Chondrocyte (in vitro differentiated cells): Measurements from ENCODE around the gene PIK3R3. TPM values are rescaled to one million over a fixed set of nuclear protein-coding genes. Genes with fewer than 3 reads are reported as not detected.

Experiments used
- DNase-seq: peaks from one replicate; pipeline ENCODE4 v3.0.0; 2021; ENCODE audit warnings: mixed read lengths, low spot score
- H3K27ac Mint-ChIP-seq: one replicate; pipeline ENCODE4 v1.8.0; 2021; ENCODE audit warnings: mild to moderate bottlenecking, moderate library complexity, mixed read lengths; ENCODE audit not compliant: unreplicated experiment
- H3K27me3 Mint-ChIP-seq: 2 replicates; pipeline ENCODE4 v1.8.0; 2021; ENCODE audit warnings: low read depth, mixed read lengths
- H3K36me3 Mint-ChIP-seq: 2 replicates; pipeline ENCODE4 v1.8.0; 2021; ENCODE audit warnings: low read depth, mixed read lengths
- H3K4me1 Mint-ChIP-seq: 2 replicates; pipeline ENCODE4 v1.8.0; 2021; ENCODE audit warnings: low read depth, mild to moderate bottlenecking, mixed read lengths
- H3K4me3 Mint-ChIP-seq: one replicate; pipeline ENCODE4 v1.8.0; 2021; ENCODE audit warnings: mild to moderate bottlenecking, moderate library complexity, mixed read lengths; ENCODE audit not compliant: unreplicated experiment
- H3K9me3 Mint-ChIP-seq: 2 replicates; pipeline ENCODE4 v1.8.0; 2021; ENCODE audit warnings: low read depth, mixed read lengths
- CTCF ChIP-seq: fragments of 200-600 bp; sonication (generic); IDR thresholded peaks from 2 replicates; pipeline ENCODE4 v1.5.0; 2021; ENCODE audit warnings: antibody characterized with exemption, mild to moderate bottlenecking, moderate library complexity
- total RNA-seq: library from RNA; stranded (reverse); gene quantifications from 3 replicates; pipeline ENCODE4 v1.2.1, GENCODE V29; 2021

PIK3R3 gene
- total RNA-seq, 1 donor from 2014 or later: 23.4 TPM

- H3K9me3 Mint-ChIP-seq: no peaks in the 10 kb centered on the region
- no peak for TF ChIP-seq CTCF
- peak overlapping the region; percentile 100 for H3K27ac Mint-ChIP-seq
- H3K27me3 Mint-ChIP-seq: no peaks in the 10 kb centered on the region
- H3K4me1 Mint-ChIP-seq: peaks cover 62% of the 10 kb centered on the region
- no peak for DNase-seq
- no peaks in the 10 kb centered on the region for H3K36me3 Mint-ChIP-seq
- peak overlapping the region; percentile 96 for H3K4me3 Mint-ChIP-seq
Observed at GRCh38 chr1:46131093-46131492, 1.3 kb downstream of the PIK3R3 start.

GRCh38 chr1:46130606-46131005, 1.8 kb downstream of the PIK3R3 start:
- Mint-ChIP-seq H3K9me3 (no peaks in the 10 kb centered on the region), H3K4me1 (peaks cover 57% of the 10 kb centered on the region), H3K4me3 (peak overlapping the region; percentile 96), H3K36me3 (no peaks in the 10 kb centered on the region), H3K27me3 (no peaks in the 10 kb centered on the region), H3K27ac (peak overlapping the region; percentile 100)
- TF ChIP-seq CTCF: no peak
- DNase-seq: no peak

- Mint-ChIP-seq H3K4me3 (peak overlapping the region; percentile 96), H3K36me3 (no peaks in the 10 kb centered on the region), H3K4me1 (peaks cover 56% of the 10 kb centered on the region), H3K27ac (peak overlapping the region; percentile 100), H3K27me3 (no peaks in the 10 kb centered on the region), H3K9me3 (no peaks in the 10 kb centered on the region)
- DNase-seq: no peak
- peak; percentile 63 for TF ChIP-seq CTCF
Observed at GRCh38 chr1:46130121-46130520, 2.3 kb downstream of the PIK3R3 start.

- H3K9me3 Mint-ChIP-seq: no peaks in the 10 kb centered on the region
- peaks cover 39% of the 10 kb centered on the region for H3K4me1 Mint-ChIP-seq
- no peak overlapping the region for H3K4me3 Mint-ChIP-seq
Observed at GRCh38 chr1:46128344-46128743, 4.1 kb downstream of the PIK3R3 start.

GRCh38 chr1:46118856-46119255, 13.6 kb downstream of the PIK3R3 start:
- no peak overlapping the region for H3K4me3 Mint-ChIP-seq
- no peak overlapping the region for H3K27ac Mint-ChIP-seq
- TF ChIP-seq CTCF: no peak
- no peaks in the 10 kb centered on the region for H3K36me3 Mint-ChIP-seq
- no peak for DNase-seq
- peaks cover 23% of the 10 kb centered on the region for H3K4me1 Mint-ChIP-seq
- H3K9me3 Mint-ChIP-seq: no peaks in the 10 kb centered on the region
- H3K27me3 Mint-ChIP-seq: no peaks in the 10 kb centered on the region

More at GRCh38 chr1:46128344-46128743, 4.1 kb downstream of the PIK3R3 start:
- Mint-ChIP-seq H3K36me3 (no peaks in the 10 kb centered on the region), H3K27ac (peak overlapping the region; percentile 27), H3K27me3 (no peaks in the 10 kb centered on the region)
- DNase-seq: no peak
- no peak for TF ChIP-seq CTCF
